HG03097 (cell line): Measurements from ENCODE around the gene ERCC8.

Experiments used
- ATAC-seq: cut with Tn5 transposase; IDR thresholded peaks from one replicate; pipeline ENCODE4 v1.9.1; 2021; ENCODE audit not compliant: unreplicated experiment, low FRiP score

ERCC8 gene

DNA sequence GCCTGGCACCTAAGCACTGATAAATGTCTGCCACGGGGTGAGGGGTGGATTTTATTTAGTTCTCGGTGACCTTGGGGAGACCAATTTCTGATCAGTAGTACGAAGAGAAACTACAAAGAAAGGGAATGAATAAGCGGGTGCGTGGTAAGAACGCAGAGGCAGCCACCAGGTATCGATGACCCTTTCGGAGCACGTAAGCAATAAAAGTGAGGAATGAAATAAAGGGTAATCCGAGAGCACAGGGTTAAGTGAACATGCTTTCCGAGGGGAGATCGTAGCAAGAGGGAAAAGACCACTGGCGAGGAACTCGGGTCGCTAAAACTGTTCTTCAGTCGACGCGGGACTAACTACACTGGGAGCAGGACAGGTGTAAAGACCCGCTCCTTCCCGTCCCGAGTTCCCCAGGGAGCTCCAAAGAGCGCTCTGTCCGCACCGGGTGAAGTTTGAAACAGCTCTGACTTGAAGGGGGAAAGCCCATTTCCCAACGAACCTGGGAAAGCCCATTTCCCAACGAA is 101.9 kb downstream of the ERCC8 start:
- no peak for ATAC-seq

DNA sequence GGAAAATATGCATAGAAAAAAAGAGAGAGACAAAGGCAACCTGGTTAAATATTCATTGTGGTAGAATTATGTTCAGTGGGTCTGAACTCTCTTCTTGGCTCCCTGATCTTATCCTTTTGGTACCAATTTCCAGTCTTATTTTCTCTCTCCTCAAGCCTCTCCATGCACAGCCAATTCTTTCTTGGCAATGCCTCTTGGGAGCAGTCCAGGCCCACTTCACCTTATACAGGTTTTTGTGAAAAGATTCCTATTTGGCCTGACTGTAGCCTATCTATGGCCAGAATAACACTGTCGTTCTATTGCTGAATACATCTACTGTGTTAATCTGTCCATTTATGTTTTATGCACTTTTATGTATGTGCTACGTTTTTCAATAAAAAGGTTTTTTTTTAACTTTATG is 103.5 kb downstream of the ERCC8 start:
- no peak for ATAC-seq

DNA sequence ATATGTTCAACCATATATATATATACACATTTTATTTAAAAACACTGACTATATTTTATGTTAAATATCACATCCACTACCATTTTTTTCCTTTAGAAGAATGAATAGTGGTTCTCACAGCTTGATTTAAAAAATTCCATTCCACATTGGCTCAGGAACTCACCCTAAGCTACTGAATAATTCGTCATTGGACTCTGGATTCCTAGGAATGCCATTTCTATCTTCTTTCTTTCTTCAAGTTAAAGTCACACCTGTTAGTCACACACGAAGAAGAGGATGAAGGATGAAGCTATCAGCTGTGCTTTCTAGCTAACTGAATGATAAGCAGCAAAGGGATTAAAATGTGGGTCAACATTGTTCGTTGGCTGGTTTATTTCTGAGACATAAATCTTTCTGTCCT is 108.7 kb downstream of the ERCC8 start:
- ATAC-seq, result no peak

DNA sequence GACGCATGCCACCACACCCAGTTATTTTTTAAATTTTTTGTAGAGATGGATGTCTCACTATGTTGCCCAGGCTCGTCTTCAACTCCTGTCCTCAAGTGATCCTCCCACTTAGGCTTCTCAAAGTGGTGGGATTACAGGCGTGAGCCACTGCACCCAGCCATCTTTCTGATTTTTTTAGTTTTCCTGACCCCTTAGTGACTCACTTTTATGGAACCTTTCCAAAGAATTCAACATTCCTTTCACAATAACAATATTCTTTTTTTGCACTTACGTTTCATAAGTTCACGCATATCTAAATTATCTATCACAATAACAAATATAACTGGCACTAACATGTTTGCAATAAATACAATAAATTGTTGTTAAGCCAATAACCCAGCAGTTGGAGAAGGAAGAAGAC is 109.3 kb downstream of the ERCC8 start:
- no peak for ATAC-seq

DNA sequence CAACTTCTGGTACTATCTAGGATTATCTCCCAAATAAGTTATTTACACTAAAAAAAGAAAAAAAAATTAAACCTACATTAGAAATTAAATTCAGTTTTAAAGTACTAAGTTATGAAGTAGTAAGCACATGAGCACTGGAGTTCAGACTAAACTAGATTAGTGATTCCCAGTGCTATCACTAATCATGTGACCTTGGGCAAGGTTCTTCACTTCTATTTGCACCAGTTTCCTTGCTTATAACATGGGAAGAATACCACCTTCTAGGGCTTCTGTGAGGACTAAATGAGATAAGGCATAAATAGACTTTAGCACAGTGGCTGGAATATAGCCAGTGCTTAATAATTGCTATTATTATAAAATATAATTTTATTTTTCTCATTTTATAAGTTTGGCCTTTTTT is 111.3 kb downstream of the ERCC8 start:
- ATAC-seq, result no peak

DNA sequence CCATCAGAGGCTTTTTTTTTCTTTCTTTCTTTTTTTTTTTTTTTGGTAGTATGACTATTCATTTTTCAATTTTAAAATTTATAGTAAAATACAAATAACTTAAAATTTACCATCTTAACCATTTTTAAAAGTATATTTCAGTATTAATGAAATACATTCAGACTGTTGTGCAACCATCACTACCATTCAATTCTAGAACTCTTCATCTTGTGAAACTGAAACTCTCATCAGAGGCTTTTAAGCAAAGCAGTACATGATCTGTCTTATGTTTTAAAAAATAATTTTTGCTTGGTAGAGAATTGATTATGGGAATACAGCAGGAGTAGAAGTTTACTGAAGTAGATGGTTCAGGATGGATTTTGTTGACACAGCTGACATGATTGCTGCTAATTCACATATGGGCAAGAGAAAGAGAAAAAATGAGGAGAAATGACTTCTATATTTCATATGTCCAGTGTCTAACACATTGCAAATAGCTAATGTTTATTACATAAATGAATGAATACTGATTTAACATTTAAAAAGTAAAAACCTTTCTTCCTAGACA is 114.2 kb downstream of the ERCC8 start:
- no peak for ATAC-seq

DNA sequence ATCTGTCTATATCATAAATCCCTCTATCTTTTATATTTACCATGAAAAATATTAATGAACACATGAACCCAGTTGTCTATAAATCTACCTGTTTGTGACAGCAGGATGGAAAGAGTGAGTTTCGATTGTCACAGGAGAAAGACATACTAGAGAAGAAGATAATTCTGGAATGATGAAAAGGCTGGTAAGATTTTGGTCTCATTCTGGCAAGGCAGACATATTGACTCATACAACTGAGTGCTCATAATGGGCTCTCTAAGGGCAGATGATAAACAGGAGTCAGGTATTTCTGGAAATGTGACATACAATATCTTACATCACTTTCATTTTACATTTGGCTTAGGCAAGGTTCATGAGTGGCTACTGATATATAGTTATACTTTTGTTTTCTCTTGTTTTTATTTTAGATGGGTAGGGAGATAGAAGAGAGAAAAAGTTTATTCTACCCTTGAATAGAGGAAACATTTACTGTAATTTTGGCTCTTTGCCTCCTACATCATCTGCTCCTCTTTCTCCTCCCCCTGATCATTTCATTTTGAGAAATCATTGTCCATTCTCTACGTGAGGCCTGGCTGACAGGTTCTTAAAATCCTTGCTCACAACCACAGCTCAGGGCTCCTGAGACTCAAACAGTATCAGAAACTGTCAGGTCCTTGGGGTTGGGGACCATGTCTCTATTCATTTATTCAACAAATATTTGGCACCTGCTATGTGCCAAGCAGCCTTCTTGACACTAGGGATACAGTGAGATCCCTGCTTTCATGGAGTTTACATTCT is 115.2 kb downstream of the ERCC8 start:
- no peak for ATAC-seq

DNA sequence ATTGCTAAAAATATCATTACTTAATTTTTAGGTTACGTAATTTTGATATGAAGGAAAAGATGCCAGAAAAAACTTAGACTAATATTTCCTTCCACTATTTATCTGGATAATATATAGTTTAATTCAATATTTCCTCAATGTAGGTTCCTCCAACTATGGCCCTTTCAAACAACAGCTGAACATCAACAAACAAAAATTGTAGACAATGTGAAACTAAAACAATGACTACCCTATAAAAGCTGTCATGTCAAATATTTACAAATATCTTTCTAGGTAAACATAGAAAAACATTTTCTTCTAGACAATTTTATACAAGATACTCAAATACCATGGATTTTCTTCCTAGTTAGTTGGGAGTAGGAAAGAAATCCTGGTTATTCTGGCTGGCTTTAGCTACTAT is 117.7 kb downstream of the ERCC8 start:
- no peak for ATAC-seq

DNA sequence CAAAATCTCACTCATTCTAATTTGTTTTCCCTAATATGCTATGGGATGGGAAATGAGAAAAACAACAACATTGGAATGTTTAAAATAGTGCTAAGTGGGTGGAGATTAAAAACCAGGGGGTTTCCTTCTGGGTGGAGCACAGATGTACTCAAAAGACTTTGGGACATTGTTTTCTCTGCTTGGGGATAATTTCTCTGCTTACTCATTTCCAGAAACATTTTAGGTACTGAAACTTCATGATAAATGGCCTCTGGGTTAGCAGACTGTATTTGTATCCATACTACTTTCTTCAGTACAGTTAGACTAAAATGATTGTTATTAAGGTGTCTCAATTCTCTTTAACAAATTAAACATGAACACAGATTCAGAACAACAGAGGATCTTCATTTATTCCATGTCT is 118.2 kb downstream of the ERCC8 start:
- peak; percentile 69 for ATAC-seq
